ENCODE results near the gene YLPM1.
A peak's percentile ranks its signal among the peaks of the same experiment; 100 is the strongest.
"Not testable (repeated sequence)": the region's sequence is repeated elsewhere in the genome, so short reads cannot be mapped to it uniquely, and the experiment has no call there.

YLPM1 gene

GRCh38 chr14:74762917-74763802 is at the start of gene YLPM1:
Gene YLPM1 (plus strand): TSS chr14:74763316. CDS start chr14:74763490, 174 bp downstream.
- DNase-seq = peak; percentile 97

- no peak for DNase-seq
Observed at GRCh38 chr14:74713395-74713735, 49.8 kb upstream of the YLPM1 start.

GRCh38 chr14:74720526-74720925 is 42.6 kb upstream of the YLPM1 start:
- DNase-seq = no peak

GRCh38 chr14:74723134-74723533 is 40.0 kb upstream of the YLPM1 start:
- DNase-seq = no peak

GRCh38 chr14:74732387-74732786 is 30.7 kb upstream of the YLPM1 start:
- no peak for DNase-seq

GRCh38 chr14:74733221-74733620 is 29.9 kb upstream of the YLPM1 start:
- DNase-seq = no peak

GRCh38 chr14:74735125-74735524 is 28.0 kb upstream of the YLPM1 start:
- peak; percentile 18 for DNase-seq

GRCh38 chr14:74737753-74738325 is 25.3 kb upstream of the YLPM1 start:
- peak; percentile 14 for DNase-seq

- DNase-seq = peak; percentile 23
Observed at GRCh38 chr14:74739293-74740030, 23.7 kb upstream of the YLPM1 start.

- no peak for DNase-seq
Observed at GRCh38 chr14:74747237-74747636, 15.9 kb upstream of the YLPM1 start.

- no peak for DNase-seq
Observed at GRCh38 chr14:74754157-74754556, 9.0 kb upstream of the YLPM1 start.

GRCh38 chr14:74754899-74755298 is 8.2 kb upstream of the YLPM1 start:
- DNase-seq = no peak

- DNase-seq = no peak
Observed at GRCh38 chr14:74756326-74756725, 6.8 kb upstream of the YLPM1 start.

GRCh38 chr14:74758505-74758904 is 4.6 kb upstream of the YLPM1 start:
- DNase-seq = not testable (repeated sequence)

GRCh38 chr14:74763803-74764531 is 851 bp downstream of the YLPM1 start:
- no peak for DNase-seq

GRCh38 chr14:74765721-74766120 is 2.6 kb downstream of the YLPM1 start:
- no peak for DNase-seq

GRCh38 chr14:74771399-74771798 is 8.3 kb downstream of the YLPM1 start:
- no peak for DNase-seq

- no peak for DNase-seq
Observed at GRCh38 chr14:74784634-74785033, 21.5 kb downstream of the YLPM1 start.

- DNase-seq = no peak
Observed at GRCh38 chr14:74785056-74785613, 22.0 kb downstream of the YLPM1 start.

- no peak for DNase-seq
Observed at GRCh38 chr14:74786796-74787315, 23.7 kb downstream of the YLPM1 start.

- DNase-seq = peak; percentile 0
Observed at GRCh38 chr14:74792249-74793039, 29.3 kb downstream of the YLPM1 start.

Data from kidney glomerular epithelial cell (primary cell).